Lower leg skin (tissue), 4 donors: ENCODE data around the gene NAB1. TPM values are rescaled to one million over a fixed set of nuclear protein-coding genes. Genes with fewer than 3 reads are reported as not detected.

Source experiments
- DNase-seq, 2 donors: peaks; one replicate each; pipeline ENCODE4 v3.0.0-alpha.2; 2019; ENCODE audit warnings: low spot score in 2 of 2
- H3K4me3 ChIP-seq: fragments of 200-600 bp; sonication (generic); 2 replicates; pipeline ENCODE4 v1.5.1; 2017; ENCODE audit warnings: mild to moderate bottlenecking, low read depth; ENCODE audit not compliant: poor library complexity, severe bottlenecking
- POLR2A ChIP-seq, 2 donors: fragments of 450-650 bp; IDR thresholded peaks; one replicate each; pipeline ENCODE4 v1.6.1; 2016 to 2017; ENCODE audit warnings: antibody characterized with exemption in 2 of 2, mild to moderate bottlenecking in 1 of 2, moderate library complexity in 1 of 2
- WGBS, 2 donors: methylation state at CpG; one replicate each; pipeline ENCODE4 v1.1.5; 2018; 5-methylcytosine and 5-hydroxymethylcytosine counted together
- intact Hi-C: fragments of 100-400 bp; cut with DNase I; formaldehyde crosslinking; loops from one replicate; pipeline ENCODE4 v1.15.0; 2023; ENCODE audit warnings: low total_unique reads
- total RNA-seq, 4 donors: library from RNA; depleted of rRNA; stranded (reverse); fragments of >200 nt; gene quantifications; one replicate each; pipeline ENCODE4 v1.1.0, GENCODE V29; 2016
- TF ChIP-seq, protein P1 (sequence below), 3 donors: fragments of 450-650 bp; IDR thresholded peaks; one replicate each; pipeline ENCODE4 v1.5.1; 2016; ENCODE audit warnings: antibody characterized with exemption in 3 of 3, mild to moderate bottlenecking in 3 of 3, moderate library complexity in 2 of 3

The NAB1 gene
- total RNA-seq, 4 donors from 2014 or later = 66.8 to 82.0 (median 75.1) TPM

DNA sequence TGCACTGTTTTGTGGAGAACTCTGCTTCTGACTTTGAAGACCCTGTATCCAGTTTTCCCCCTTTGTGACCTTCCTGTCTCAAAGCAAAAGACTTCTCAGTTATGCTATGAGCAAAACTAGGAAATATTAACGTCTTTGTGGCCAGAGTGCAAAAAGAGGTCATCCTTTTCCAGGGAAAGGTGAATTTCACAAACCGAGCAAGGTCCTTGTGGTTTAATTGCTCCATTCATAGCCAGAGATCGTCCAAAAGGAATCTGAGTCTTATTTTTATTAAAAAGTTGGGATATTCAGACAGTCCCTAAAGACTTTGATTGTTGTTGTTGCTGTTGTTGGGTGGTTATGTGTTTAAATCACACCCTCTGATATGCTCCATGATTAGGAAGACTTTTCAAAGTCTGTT is 77.4 kb downstream of the NAB1 start:
- 64 to 72% methylated on average over 3 of the region's 3 CpGs for WGBS, 2 donors

DNA sequence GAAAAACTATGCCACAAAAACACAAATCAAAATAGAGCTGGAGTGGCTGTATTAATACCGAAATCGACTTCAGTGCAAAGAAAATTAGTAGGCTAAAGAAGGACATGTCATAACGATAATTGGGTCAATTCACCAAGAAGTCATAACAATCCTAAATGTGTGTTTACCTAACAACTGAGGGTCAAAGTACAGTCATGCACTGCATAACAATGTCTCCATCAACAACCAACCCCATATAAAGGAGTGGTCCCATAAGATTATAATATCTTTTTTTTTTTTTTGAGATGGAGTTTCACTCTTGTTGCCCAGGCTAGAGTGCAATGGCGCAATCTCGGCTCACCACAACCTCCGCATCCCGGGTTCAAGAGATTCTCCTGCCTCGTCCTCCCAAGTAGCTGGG is 87.5 kb downstream of the NAB1 start:
- intact Hi-C loops = no loop called here
- DNase-seq = no peak
- WGBS, 2 donors = 96% methylated on average over 8 of the region's 8 CpGs
- no peak for TF ChIP-seq POLR2A (IDR thresholded peaks at IDR 0.05)
- TF ChIP-seq, protein P1, sequence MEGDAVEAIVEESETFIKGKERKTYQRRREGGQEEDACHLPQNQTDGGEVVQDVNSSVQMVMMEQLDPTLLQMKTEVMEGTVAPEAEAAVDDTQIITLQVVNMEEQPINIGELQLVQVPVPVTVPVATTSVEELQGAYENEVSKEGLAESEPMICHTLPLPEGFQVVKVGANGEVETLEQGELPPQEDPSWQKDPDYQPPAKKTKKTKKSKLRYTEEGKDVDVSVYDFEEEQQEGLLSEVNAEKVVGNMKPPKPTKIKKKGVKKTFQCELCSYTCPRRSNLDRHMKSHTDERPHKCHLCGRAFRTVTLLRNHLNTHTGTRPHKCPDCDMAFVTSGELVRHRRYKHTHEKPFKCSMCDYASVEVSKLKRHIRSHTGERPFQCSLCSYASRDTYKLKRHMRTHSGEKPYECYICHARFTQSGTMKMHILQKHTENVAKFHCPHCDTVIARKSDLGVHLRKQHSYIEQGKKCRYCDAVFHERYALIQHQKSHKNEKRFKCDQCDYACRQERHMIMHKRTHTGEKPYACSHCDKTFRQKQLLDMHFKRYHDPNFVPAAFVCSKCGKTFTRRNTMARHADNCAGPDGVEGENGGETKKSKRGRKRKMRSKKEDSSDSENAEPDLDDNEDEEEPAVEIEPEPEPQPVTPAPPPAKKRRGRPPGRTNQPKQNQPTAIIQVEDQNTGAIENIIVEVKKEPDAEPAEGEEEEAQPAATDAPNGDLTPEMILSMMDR (IDR thresholded peaks at IDR 0.05) = no peak
- H3K4me3 ChIP-seq = no peak overlapping the region

More for the DNA sequence above, 77.4 kb downstream of the NAB1 start:
- intact Hi-C loops = no loop called here
- TF ChIP-seq POLR2A (IDR thresholded peaks at IDR 0.05) = no peak
- TF ChIP-seq, protein P1 (IDR thresholded peaks at IDR 0.05) = no peak
- no peak overlapping the region for H3K4me3 ChIP-seq
- DNase-seq = no peak

DNA sequence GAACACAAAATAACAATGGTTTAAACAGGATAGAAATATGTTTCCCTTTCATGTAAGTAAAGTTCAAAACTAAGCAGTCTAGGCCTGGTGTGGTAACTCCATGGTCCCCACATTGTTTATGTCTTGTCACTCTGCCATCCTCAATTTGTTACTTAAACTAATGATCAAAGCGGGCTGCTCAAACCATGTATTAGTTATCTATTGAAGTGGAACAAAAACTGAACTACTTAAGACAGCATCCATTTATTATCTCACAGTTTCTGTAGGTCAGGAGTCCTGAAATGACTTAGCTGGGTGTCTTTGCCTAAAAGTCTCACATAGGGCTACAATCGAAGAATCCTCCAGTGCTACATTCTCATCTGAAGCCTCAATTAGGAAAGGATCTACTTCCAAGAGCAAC is 91.6 kb downstream of the NAB1 start:
- 97 to 100% methylated on average over 2 of the region's 2 CpGs for WGBS, 2 donors

More for the DNA sequence above, 91.6 kb downstream of the NAB1 start:
- no peak for DNase-seq
- TF ChIP-seq, protein P1 (IDR thresholded peaks at IDR 0.05) = no peak
- TF ChIP-seq POLR2A (IDR thresholded peaks at IDR 0.05) = no peak
- H3K4me3 ChIP-seq = no peak overlapping the region
- intact Hi-C loops = no loop called here

Other genes with a start within 250 kb of the NAB1 start
- 100 to 1,000 TPM; 184 to 265 (median 208) TPM for gene MFSD6, start 240.7 kb upstream of the NAB1 start, total RNA-seq
- gene NEMP2, start 114.4 kb upstream of the NAB1 start, total RNA-seq = 1 to 10 TPM; 1.1 to 1.7 (median 1.6) TPM
- 10 to 100 TPM; 55.3 to 86.2 (median 67.6) TPM for gene GLS, start 231.7 kb downstream of the NAB1 start, total RNA-seq